ENCODE results near the gene PNPLA5.

PNPLA5 gene

DNA sequence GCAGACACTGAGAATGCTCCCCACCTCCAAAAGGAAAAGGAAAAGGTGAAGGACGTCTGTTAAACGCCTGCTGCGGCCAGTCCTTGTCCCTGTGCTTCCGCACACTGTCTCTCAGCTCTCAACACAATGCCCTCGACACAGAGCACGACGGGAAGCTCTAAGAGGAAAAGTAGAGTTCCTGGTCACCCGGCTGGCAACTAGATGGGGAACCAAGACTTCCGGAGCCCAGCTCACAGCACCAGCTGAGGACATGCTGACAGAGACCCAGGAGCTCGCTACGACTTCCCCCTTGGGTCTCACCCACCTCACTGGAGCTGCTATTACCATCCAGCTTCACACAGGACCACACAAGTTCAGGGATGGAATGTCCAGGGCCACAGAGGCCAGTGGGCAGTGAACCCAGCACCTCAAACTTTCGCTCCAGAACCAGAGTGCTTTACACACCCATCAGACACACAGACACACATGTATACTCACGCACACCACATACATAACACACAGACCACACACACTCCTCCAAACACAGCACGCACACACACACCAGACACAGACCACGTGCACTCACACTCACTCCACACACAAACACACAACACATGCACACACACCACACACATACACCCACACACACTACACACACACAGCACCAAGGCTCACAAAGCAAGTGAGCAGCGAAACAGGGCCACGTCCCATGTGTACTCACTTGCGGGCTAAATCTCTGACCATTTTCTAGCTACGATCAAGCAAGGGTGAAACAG, 39.1 kb downstream of the PNPLA5 start:
- DNase-seq = no peak

GRCh38 chr22:43851979-43852307, 39.9 kb downstream of the PNPLA5 start:
- no peak for DNase-seq

DNA sequence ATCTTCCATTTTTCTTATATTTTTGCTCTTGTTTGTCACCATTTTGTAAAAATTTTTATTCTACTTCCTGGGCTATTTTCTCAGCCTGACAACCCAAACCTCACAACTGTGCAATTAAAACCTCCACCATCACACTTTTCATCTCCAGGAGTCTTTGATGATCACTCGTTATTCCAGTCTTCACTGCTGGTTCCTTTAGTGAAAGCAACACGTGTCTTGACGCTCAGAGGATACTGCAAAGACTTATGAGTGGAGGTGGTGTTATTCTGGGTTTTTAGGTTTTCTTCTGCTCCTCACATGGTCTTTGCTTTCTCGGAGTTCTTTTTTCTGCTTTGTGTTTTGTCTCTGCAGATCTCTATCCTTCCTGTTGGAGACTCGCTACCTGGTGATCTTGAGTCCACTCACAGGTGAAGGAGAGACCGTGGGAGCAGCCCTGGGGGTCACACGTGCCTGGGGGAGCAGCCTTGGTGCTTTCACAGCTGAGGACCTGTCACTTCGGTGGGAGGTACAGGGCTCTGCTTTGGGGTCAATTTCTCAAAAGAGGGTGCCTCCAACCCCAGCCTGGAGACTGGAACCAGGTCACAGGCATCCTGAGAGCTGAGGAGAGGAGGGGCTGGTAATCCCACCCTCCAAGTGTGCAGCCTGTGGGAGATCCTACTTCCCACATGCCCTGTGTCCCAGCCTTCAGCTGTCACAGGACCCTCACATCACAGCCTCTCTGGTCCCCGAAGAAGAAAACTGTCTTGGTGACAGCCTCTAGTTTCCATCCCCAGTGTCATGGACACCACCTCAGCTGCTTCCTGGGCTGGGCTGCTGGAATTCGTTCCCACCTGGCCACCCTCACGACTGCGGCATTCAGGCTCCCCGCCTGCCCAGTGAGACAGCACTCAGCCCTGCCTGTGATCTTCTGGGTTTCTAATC, 40.5 kb downstream of the PNPLA5 start:
- no peak for DNase-seq

- DNase-seq = no peak
Measured at GRCh38 chr22:43850529-43850928, 41.3 kb downstream of the PNPLA5 start.

DNA sequence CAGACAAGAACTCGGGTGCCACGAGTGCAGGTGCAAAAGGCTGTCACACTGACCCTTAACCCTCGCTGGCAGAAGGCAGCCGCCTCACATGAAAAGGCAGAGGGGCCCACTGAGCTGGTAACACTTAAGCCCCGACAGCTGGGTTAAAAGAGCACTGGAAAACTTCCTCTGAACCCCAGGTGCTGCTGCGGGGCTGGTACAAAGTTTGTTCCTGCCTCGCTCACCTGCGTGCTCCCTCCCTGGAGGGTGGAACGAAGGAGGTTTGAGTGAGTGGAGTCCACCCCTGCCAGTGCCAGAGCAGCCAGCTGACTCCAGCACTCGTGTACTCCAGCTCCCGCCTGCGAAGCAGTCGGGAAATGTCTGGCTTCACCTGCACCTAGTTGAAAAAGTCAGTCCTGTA, 42.1 kb downstream of the PNPLA5 start:
- no peak for DNase-seq

GRCh38 chr22:43848366-43849171, 43.2 kb downstream of the PNPLA5 start:
- DNase-seq = no peak

DNA sequence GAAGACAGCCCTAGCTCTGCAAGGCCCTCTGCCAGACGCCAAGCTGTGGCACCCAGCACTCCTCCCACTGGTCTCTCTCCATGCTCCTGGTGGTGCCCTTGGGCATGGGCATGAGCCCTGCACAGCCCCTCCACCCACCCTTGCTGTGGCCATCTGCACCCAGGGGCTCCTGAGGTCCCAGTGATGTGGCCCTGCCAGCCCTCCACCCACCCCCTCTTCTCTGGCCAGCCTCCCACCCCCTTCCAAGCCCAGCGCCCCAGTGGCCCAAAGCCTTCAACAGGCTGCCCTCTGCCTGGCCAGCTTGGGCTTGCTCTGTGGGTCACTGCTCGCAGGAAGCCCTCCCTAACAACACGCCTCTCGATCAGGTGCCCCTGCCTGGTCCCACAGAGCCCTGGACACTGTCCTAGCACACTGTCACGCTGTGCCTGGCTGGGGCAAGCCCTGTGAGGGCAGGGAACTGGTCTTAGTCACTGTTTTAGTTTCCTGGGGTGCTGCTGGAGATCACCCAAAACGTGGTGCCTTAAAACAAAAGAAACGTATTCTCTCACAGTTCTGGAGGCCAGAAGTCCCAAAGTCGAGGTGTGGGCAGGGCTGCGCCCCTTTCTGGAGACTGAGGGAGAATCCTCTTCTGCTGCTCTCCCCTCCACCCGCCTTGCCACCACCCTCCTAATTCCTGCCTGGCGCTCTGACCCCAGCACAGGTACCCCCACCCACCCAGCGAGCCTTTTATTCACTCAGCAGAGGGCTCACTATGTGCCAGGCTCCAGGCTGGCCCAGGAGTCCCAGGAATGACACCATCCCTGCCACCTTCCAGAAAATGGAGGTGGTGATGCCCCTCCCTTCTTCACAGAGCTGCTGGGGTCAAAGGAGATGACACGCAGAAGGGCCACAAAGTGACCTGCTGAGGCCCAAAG, 44.2 kb downstream of the PNPLA5 start:
- DNase-seq = no peak

DNA sequence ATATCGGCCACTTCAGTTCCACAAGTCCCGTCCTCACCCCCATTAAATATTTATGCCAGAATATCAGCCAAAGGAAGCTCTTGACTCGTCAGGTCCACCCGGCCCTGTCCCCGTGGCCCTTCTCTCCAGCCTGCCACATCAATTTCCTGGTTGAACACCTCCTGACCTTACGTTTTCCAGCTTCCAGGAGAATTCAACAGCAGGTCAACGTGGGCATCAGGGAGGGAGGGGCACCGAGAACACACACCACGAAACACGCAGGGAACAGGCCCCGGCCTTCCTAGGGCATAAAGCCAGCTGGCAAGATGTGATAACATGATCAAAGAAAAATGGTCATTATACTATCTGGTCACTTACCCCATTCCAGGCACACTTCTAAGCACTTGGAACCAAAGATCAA, 44.8 kb downstream of the PNPLA5 start:
- DNase-seq = no peak

- DNase-seq = no peak
Measured at GRCh38 chr22:43845981-43846380, 45.8 kb downstream of the PNPLA5 start.

DNA sequence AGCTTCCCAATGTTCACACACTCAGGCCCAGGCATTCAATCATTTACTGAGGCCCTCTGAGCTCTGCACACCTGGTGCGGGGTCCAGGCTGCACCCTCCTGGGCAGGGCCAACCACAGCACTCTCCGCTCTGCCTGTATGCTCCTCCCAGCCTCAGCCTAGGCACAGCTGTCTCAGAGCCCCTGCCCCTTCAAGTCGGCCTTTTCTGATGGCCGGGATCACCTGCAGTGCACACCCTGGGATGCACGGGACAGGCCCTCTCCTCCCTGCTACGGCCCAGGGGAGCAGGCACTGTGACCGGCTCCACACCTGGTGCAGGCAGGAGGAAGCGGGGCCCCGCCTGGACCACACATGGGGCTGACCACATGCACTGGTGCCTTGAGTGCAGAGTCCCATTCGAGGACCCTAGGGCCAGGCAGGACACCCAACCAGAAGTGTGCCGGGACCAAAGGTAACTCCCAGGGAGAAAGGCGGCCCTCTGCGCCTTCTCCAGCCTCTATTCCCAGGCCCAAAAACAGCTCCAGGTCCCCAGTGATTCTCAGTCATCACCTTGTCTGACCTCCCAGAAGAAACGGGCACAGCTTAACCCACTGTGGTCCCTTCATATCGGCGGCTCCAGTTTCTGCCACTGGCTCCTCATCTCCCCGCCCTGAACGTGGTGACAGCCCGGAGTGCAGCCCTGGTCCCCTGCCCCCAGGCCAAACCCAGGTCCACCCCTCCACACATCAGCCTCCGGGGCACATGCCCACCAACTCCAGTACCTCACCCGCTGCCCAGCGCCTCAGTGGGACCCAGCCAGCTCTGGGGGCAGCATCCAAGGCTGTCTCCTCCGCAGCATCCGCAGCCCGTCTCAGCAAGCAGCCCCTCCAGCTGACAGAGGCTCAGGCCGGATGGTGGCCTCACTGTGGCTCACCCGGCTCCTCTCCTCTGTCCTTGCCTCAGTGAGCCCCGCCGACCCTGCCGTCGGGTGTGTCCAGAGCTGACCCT, 47.0 kb downstream of the PNPLA5 start:
- DNase-seq = no peak

DNA sequence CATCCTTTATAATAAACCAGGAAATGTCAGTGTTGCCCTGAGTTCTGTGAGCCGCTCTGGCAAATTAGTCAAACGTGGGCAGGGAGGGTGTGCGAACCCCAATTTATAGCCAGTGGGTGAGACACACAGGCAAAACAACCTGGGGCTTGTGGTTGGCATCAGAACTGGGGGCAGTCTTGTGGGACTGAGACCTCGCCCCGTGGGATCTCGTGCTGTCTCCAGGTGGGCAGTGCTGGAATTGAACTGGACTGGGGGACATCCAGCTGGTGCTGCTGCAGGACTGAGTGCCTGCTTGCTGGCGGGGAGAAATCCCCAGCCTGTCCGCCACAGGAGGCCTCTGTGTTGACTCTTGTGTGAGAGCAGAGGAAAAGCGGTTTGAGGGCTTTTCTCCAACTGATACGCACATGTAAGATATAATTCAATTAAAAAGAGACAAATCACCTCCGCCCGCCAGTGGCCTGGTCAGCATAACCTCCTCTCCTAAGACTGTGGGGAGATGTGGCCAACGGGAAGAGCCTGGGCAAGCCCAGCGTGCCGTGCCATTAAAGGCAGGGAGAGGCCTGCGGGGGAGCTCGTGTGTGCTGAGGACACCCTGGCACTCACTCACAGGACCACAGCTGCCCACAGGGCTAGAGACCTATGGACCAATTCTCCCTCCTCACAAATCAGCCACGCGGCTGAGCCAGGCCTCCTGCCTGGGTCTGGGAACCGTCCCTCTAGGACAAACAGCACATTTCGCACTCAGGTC, 47.9 kb downstream of the PNPLA5 start:
- no peak for DNase-seq

DNA sequence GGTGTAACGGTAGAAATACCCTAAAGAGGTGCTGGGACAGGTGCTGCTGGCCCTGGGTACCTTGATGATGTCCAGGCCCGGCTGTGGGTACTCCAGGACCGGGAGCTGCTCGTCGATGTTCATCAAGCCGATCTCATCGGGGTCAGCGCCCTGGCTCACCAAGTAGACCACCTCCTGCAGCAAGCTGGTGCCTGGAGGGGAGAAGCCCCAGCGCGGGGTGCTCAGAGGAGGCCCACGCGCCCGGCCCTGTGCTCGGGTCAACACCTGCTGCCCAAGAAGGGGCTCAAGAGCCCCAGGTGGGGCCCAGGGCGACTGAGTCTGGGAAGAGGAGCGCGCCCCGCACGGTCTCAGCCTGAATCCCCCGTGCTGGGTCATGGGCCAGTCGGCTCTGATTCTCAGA, 50.1 kb downstream of the PNPLA5 start:
- no peak for DNase-seq

DNA sequence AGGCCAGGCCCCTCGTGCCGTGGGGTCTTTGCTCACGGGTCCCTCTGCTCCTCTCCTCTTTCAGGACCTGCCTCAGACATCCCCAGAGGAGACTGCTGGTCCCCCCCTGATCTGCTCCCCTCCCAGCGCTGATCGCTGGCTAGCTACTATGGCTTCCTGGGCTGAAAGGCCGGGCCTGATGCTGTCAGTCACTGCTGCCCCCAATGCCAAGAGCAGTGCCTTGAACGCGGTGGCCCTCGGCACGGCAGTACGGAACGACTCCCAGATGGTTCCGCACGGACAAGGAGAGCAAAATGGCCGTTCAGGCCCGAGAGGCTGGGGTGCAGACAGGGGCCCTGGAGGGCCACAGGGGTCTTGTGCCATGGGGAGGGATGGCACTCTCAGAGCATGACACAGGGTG, 51.0 kb downstream of the PNPLA5 start:
- no peak for DNase-seq

GRCh38 chr22:43840431-43840830, 51.4 kb downstream of the PNPLA5 start:
- DNase-seq = no peak

- no peak for DNase-seq
Measured at GRCh38 chr22:43839781-43840180, 52.0 kb downstream of the PNPLA5 start.

DNA sequence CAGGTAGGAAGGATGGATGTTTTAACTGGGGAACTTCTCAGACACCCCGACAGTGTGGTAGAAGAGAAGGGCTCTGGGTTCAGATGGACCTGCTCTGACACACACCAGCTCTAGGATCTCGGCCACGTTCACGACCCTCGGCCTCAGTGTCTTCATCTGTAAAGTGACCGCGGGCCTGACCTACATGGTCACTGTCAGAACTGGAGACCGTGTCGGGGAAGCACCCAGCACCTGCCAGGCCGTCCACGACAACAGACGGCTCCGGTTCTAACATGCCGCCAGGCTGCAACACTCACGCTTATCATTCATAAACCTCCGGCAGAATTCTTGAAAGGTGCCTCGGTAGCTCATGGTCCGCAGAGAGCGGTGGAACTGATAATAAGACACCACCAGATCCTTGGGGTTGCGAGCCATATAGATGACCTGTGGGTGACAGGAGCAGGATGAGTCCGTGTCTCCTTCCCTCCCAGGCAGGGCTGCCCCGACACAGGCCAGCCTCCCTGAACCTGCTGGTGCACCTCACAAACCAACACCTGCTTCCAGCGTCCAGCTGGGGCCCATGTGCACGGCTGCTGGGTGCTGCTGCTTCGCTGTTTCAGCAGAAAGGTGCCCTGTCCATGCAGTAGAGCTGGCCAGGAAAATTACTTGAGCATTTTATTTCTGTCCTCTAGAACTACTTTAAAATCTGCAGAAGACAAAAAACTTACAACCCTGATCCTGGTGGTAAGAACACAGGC, 53.1 kb downstream of the PNPLA5 start:
- DNase-seq = no peak

GRCh38 chr22:43838161-43838560, 53.7 kb downstream of the PNPLA5 start:
- no peak for DNase-seq

- no peak for DNase-seq
Measured at GRCh38 chr22:43837666-43838065, 54.1 kb downstream of the PNPLA5 start.

DNA sequence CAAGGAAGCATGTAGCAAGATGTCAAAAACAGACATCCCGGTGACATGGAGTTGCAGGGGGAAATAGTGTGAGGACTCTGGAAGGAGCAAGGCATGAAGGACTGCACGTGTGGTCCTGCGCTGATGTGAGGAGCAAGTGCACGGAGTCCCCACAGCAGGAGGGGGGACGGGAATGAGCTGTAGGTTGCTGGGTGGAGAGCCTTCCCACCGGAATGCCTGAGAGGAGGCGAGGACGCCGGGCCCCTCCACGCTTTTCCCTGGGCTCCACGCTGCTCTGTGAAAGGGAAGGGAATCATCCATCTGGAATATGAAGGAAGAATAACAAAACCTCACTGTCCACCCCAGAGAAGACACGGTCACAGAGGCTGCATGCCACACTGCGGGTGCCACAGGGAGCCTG, 56.1 kb downstream of the PNPLA5 start:
- no peak for DNase-seq

DNA sequence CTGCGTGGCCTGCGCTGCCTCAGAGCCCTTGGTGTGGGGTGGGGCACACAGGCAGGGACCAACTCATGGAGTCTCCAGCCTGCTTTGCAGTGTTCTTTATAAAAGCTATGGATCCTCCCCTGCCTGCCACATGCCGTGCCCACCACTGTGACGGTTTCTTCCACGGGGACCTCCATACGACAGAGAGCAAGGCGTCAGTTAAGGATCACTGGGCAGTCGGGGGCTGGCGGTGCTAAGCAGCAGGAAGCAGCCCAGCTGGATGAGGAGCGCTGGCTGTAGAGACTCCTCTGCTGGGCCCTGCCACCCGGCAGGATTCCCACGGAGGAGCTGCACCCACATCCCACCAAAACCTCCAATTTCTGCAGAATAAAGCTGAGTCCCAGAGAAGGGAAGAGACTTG, 56.6 kb downstream of the PNPLA5 start:
- DNase-seq = no peak

Data from activated CD8-positive, alpha-beta memory T cell treated with anti-CD3 and anti-CD28 coated beads, Interleukin-2, amount 50 U/mL, for 48 hours (primary cell).